Prostate gland (tissue), 2 donors: ENCODE results near the gene LDHAL6B. TPM values are rescaled to one million over a fixed set of nuclear protein-coding genes. Genes with fewer than 3 reads are reported as not detected.

Experiments used
- DNase-seq: peaks from one replicate; pipeline ENCODE4 v3.0.0-alpha.2; 2019; ENCODE audit warnings: low spot score
- H3K27ac ChIP-seq, 2 donors: fragments of 200-600 bp; sonication (generic); 2 replicates each; pipeline ENCODE4 v1.5.1; 2017 to 2019
- H3K27me3 ChIP-seq: fragments of 200-600 bp; sonication (generic); replicated peaks from 2 replicates; pipeline ENCODE4 v1.5.1; 2019; ENCODE audit not compliant: insufficient read depth
- H3K36me3 ChIP-seq, 2 donors: fragments of 200-600 bp; sonication (generic); 1 replicate in 1 of 2; 2 replicates in 1 of 2; pipeline versions ENCODE4 v1.5.1 to v1.8.1; 2017 to 2019
- H3K4me1 ChIP-seq: fragments of 200-600 bp; sonication (generic); replicated peaks from 2 replicates; pipeline ENCODE4 v1.5.1; 2019
- H3K4me3 ChIP-seq, 2 donors: fragments of 200-600 bp; sonication (generic); 2 replicates each; pipeline ENCODE4 v1.5.1; 2017 to 2019
- H3K9me3 ChIP-seq: fragments of 200-600 bp; sonication (generic); 2 replicates; pipeline ENCODE4 v1.5.1; 2017
- CTCF ChIP-seq, 4 experiments: fragments of 200-600 bp in 2 of 4; fragments of 450-650 bp in 2 of 4; sonication (generic) in 2 of 4; IDR thresholded peaks; 1 replicate in 3 of 4; 2 replicates in 1 of 4; pipeline ENCODE4 v1.5.1; 2016 to 2019; ENCODE audit warnings: antibody characterized with exemption in 4 of 4, mild to moderate bottlenecking in 2 of 4, moderate library complexity in 2 of 4
- POLR2A ChIP-seq: fragments of 450-650 bp; IDR thresholded peaks from one replicate; pipeline ENCODE4 v1.6.1; 2016; ENCODE audit warnings: antibody characterized with exemption, mild to moderate bottlenecking
- POLR2AphosphoS5 ChIP-seq: sonication (generic); formaldehyde crosslinking; IDR thresholded peaks from one replicate; pipeline ENCODE4 v1.6.1; 2017; ENCODE audit warnings: antibody characterized with exemption
- WGBS: methylation state at CpG from one replicate; pipeline ENCODE4 v1.1.5; 2018; 5-methylcytosine and 5-hydroxymethylcytosine counted together
- intact Hi-C: fragments of 100-400 bp; cut with DNase I; formaldehyde crosslinking; loops from one replicate; pipeline ENCODE4 v1.14.2; 2022
- total RNA-seq, 2 donors: library from RNA; depleted of rRNA; stranded (reverse); fragments of >200 nt; gene quantifications; one replicate each; pipeline ENCODE4 v1.1.0, GENCODE V29; 2016

Gene LDHAL6B
- total RNA-seq, 2 donors from 2014 or later = 6.0 TPM; not detected in 1

- DNase-seq = no peak
- no peak overlapping the region for H3K4me3 ChIP-seq
- H3K4me1 ChIP-seq = no peaks in the 10 kb centered on the region
- no peak for TF ChIP-seq POLR2AphosphoS5
- TF ChIP-seq POLR2A = no peak
- no peak for TF ChIP-seq CTCF (IDR thresholded peaks at IDR 0.05)
- H3K27me3 ChIP-seq = no peaks in the 10 kb centered on the region
- H3K9me3 ChIP-seq = no peaks in the 10 kb centered on the region
- H3K36me3 ChIP-seq = no peaks in the 10 kb centered on the region
- no peak overlapping the region for H3K27ac ChIP-seq
- intact Hi-C loops = no loop called here
- WGBS = 81% methylated on average over 10 of the region's 10 CpGs
Measured at GRCh38 chr15:59199626-59200465, 6.8 kb upstream of the LDHAL6B start.

GRCh38 chr15:59200560-59200959, 6.1 kb upstream of the LDHAL6B start:
- H3K4me3 ChIP-seq = no peak overlapping the region
- 95% methylated on average over 9 of the region's 9 CpGs for WGBS
- no peaks in the 10 kb centered on the region for H3K9me3 ChIP-seq
- H3K4me1 ChIP-seq = no peaks in the 10 kb centered on the region
- no peaks in the 10 kb centered on the region for H3K27me3 ChIP-seq
- no peak for TF ChIP-seq POLR2A
- TF ChIP-seq CTCF (IDR thresholded peaks at IDR 0.05) = no peak
- TF ChIP-seq POLR2AphosphoS5 = no peak
- H3K27ac ChIP-seq = no peak overlapping the region
- intact Hi-C loops = no loop called here
- no peaks in the 10 kb centered on the region for H3K36me3 ChIP-seq
- no peak for DNase-seq

GRCh38 chr15:59203008-59203407, 3.6 kb upstream of the LDHAL6B start:
- no peaks in the 10 kb centered on the region for H3K4me1 ChIP-seq
- no peaks in the 10 kb centered on the region for H3K36me3 ChIP-seq
- intact Hi-C loops = no loop called here
- DNase-seq = no peak
- H3K9me3 ChIP-seq = no peaks in the 10 kb centered on the region
- H3K4me3 ChIP-seq = no peak overlapping the region
- WGBS = 94% methylated on average over 6 of the region's 6 CpGs
- H3K27me3 ChIP-seq = no peaks in the 10 kb centered on the region
- TF ChIP-seq POLR2AphosphoS5 (no peak), CTCF (IDR thresholded peaks at IDR 0.05) (no peak), POLR2A (no peak)
- H3K27ac ChIP-seq = no peak overlapping the region

GRCh38 chr15:59203657-59204056, 3.0 kb upstream of the LDHAL6B start:
- no peaks in the 10 kb centered on the region for H3K36me3 ChIP-seq
- WGBS = 66% methylated on average over 3 of the region's 3 CpGs

More at GRCh38 chr15:59203657-59204056, 3.0 kb upstream of the LDHAL6B start:
- no peak overlapping the region for H3K27ac ChIP-seq
- intact Hi-C loops = no loop called here
- no peaks in the 10 kb centered on the region for H3K4me1 ChIP-seq
- no peak overlapping the region for H3K4me3 ChIP-seq
- no peak for DNase-seq
- TF ChIP-seq POLR2AphosphoS5 = no peak
- no peak for TF ChIP-seq POLR2A
- TF ChIP-seq CTCF (IDR thresholded peaks at IDR 0.05) = no peak
- H3K27me3 ChIP-seq = no peaks in the 10 kb centered on the region
- no peaks in the 10 kb centered on the region for H3K9me3 ChIP-seq
